ENCODE results near the gene P2RY13.

P2RY13 gene

GRCh38 chr3:151320131-151320530 is 9.2 kb downstream of the P2RY13 start:
- no peak for DNase-seq (ENCODE audit: low read depth)

GRCh38 chr3:151319628-151320027 is 9.7 kb downstream of the P2RY13 start:
- no peak for DNase-seq (ENCODE audit: low read depth)

GRCh38 chr3:151318991-151319390 is 10.4 kb downstream of the P2RY13 start:
- no peak for DNase-seq (ENCODE audit: low read depth)

- DNase-seq (ENCODE audit: low read depth): no peak
Observed at GRCh38 chr3:151318313-151318712, 11.0 kb downstream of the P2RY13 start.

GRCh38 chr3:151316267-151316991 is 12.9 kb downstream of the P2RY13 start, which contains the start of gene GPR87:
Gene GPR87, minus strand, starts transcription at chr3:151316820. Its CDS starts 16,720 bp downstream, at chr3:151300100.
- DNase-seq (ENCODE audit: low read depth): no peak

- no peak for DNase-seq (ENCODE audit: low read depth)
Observed at GRCh38 chr3:151315846-151316245, 13.5 kb downstream of the P2RY13 start.

- no peak for DNase-seq (ENCODE audit: low read depth)
Observed at GRCh38 chr3:151315136-151315535, 14.2 kb downstream of the P2RY13 start.

GRCh38 chr3:151314593-151314992 is 14.8 kb downstream of the P2RY13 start:
- no peak for DNase-seq (ENCODE audit: low read depth)

GRCh38 chr3:151314137-151314536 is 15.2 kb downstream of the P2RY13 start:
- no peak for DNase-seq (ENCODE audit: low read depth)

GRCh38 chr3:151312972-151313371 is 16.4 kb downstream of the P2RY13 start:
- DNase-seq (ENCODE audit: low read depth): no peak

- no peak for DNase-seq (ENCODE audit: low read depth)
Observed at GRCh38 chr3:151309566-151309965, 19.8 kb downstream of the P2RY13 start.

- no peak for DNase-seq (ENCODE audit: low read depth)
Observed at GRCh38 chr3:151307583-151308488, 21.5 kb downstream of the P2RY13 start.

- DNase-seq (ENCODE audit: low read depth): no peak
Observed at GRCh38 chr3:151307131-151307530, 22.2 kb downstream of the P2RY13 start.

GRCh38 chr3:151306168-151306810 is 23.1 kb downstream of the P2RY13 start:
- DNase-seq (ENCODE audit: low read depth): no peak

- no peak for DNase-seq (ENCODE audit: low read depth)
Observed at GRCh38 chr3:151305775-151306151, 23.6 kb downstream of the P2RY13 start.

- DNase-seq (ENCODE audit: low read depth): peak; percentile 97
Observed at GRCh38 chr3:151305060-151305774, 24.1 kb downstream of the P2RY13 start.

- no peak for DNase-seq (ENCODE audit: low read depth)
Observed at GRCh38 chr3:151303751-151304150, 25.6 kb downstream of the P2RY13 start.

GRCh38 chr3:151301787-151302186 is 27.6 kb downstream of the P2RY13 start:
- DNase-seq (ENCODE audit: low read depth): peak; percentile 46

- DNase-seq (ENCODE audit: low read depth): no peak
Observed at GRCh38 chr3:151300539-151300938, 28.8 kb downstream of the P2RY13 start.

GRCh38 chr3:151299006-151299405 is 30.3 kb downstream of the P2RY13 start:
- no peak for DNase-seq (ENCODE audit: low read depth)

GRCh38 chr3:151297429-151297828 is 31.9 kb downstream of the P2RY13 start:
- no peak for DNase-seq (ENCODE audit: low read depth)

- no peak for DNase-seq (ENCODE audit: low read depth)
Observed at GRCh38 chr3:151296226-151296625, 33.1 kb downstream of the P2RY13 start.

Data from HS-5 (cell line).